GM18873 (cell line): ENCODE results near the gene ZNRD2.
A peak's percentile ranks its signal among the peaks of the same experiment; 100 is the strongest.
"Not testable (repeated sequence)": the region's sequence is repeated elsewhere in the genome, so short reads cannot be mapped to it uniquely, and the experiment has no call there.

Experiments used
- ATAC-seq: cut with Tn5 transposase; IDR thresholded peaks from one replicate; pipeline ENCODE4 v1.9.1; 2021; ENCODE audit warnings: mild to moderate bottlenecking, moderate library complexity, moderate number of reproducible peaks; ENCODE audit not compliant: unreplicated experiment, low FRiP score

ZNRD2 gene, protein sequence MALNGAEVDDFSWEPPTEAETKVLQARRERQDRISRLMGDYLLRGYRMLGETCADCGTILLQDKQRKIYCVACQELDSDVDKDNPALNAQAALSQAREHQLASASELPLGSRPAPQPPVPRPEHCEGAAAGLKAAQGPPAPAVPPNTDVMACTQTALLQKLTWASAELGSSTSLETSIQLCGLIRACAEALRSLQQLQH

DNA sequence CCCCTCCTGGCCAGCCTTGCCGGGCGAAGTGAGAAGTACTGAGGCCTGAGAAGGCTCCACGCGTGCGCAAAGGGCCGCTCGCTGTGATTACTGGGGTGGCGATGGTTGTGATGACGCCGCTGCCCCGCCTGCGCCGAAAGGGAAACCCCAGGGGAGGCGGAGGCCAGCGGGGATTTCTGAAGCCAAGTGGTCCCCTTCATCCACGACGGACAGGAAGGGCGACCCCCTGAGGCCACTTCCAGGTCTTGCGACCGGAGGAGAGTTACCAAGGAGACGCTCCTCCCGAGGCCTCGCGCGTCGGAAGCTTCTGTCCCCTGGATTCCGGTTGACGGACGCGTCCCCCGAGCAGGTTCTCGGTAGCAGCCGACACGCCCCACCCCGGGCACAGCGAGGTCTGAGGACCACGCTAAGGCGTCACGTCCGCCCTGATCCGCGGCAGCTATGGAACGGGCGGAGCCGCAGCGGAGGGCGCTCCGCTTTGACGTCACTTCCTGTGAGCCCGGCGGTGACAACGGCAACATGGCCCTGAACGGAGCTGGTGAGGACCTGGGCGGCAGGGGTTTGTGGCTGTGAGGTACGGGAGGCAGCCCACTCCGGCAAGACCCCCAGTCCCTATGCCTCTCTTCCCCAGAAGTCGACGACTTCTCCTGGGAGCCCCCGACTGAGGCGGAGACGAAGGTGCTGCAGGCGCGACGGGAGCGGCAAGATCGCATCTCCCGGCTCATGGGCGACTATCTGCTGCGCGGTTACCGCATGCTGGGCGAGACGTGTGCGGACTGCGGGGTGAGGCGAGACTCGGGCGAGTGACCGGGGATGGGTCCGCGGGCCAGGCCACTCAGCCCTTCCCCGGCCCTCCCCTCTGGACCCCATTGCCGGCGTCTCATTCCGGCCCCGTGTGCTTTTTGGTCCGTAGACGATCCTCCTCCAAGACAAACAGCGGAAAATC, at the start of gene ZNRD2:
TSS of gene ZNRD2 (plus strand) at position 505 of the 946 bp plus-strand sequence. CDS start at position 520, 15 bp downstream.
- peak; percentile 58 for ATAC-seq

DNA sequence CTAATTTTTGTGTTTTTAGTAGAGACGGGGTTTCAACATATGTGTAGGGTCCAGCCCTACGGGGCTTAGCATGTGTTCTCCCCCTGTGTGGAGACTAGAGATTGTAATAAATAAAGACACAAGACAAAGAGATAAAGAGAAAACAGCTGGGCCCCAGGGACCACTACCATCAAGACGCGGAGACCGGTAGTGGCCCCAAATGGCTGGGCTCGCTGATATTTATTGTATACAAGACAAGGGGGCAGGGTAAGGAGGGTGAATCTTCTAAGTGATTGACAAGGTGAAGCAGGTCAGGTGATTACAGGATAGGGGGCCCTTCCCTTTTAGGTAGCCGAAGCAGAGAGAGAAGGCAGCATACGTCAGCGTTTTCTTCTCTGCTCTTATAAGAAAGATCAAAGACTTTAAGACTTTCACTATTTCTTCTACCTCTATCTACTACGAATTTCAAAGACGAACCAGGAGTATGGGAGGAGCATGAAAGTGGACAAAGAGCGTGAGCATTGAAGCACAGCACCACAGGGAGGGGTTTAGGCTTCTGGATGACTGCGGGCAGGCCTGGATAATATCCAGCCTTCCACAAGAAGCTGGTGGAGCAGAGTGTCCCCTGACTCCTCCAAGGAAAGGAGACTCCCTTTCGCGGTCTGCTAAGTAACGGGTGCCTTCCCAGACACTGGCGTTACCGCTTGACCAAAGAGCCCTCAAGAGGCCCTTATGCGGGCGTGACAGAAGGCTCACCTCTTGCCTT, 48.3 kb upstream of the ZNRD2 start:
- ATAC-seq = not testable (repeated sequence)

DNA sequence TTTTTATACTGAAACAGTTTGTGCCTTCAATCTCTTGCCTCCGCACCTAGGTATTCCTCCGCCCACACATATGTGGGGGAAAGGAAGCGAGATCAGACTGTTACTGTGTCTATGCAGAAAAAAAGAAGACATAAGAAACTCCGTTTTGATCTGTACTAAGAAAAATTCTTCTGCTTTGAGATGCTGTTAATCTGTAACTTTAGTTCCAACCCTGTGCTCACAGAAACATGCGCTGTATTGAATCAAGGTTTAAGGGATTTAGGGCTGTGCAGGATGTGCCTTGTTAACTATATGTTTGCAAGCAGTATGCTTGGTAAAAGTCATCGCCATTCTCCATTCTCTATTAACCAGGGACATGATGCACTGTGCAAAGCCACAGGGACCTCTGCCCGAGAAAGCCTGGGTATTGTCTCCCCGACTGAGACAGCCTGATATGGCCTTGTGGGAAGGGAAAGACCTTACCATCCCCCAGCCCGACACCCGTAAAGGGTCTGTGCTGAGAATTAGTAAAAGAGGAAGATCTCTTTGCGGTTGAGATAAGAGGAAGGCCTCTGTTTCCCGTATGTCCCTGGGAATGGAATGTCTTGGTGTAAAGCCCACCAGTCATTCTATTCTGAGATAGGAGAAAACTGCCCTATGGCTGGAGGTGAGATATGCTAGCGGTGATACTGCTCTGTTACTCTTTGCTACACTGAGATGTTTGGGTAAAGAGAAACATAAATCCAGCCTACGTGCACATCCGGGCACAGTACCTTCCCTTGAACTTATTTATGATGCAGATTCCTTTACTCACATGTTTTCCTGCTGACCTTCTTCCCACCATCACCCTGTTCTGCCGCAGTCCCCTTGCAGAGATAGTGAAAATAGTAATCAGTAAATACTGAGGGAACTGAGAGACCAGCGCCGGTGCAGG, 47.3 kb upstream of the ZNRD2 start:
- not testable (repeated sequence) for ATAC-seq

DNA sequence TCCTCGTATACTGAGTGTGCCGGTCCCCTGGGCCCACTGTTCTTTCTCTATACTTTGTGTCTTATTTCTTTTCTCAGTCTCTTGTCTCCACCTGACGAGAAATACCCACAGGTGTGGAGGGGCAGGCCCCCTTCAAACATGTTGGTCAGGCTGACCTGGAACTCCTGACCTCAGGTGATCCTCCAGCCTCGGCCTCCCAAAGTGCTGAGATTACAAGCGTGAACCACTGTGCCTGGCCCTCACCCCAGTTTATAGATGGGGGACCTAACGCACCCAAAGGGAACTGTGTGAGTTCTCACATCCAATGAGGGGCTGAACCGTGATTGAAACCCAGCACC, 46.7 kb upstream of the ZNRD2 start:
- not testable (repeated sequence) for ATAC-seq

DNA sequence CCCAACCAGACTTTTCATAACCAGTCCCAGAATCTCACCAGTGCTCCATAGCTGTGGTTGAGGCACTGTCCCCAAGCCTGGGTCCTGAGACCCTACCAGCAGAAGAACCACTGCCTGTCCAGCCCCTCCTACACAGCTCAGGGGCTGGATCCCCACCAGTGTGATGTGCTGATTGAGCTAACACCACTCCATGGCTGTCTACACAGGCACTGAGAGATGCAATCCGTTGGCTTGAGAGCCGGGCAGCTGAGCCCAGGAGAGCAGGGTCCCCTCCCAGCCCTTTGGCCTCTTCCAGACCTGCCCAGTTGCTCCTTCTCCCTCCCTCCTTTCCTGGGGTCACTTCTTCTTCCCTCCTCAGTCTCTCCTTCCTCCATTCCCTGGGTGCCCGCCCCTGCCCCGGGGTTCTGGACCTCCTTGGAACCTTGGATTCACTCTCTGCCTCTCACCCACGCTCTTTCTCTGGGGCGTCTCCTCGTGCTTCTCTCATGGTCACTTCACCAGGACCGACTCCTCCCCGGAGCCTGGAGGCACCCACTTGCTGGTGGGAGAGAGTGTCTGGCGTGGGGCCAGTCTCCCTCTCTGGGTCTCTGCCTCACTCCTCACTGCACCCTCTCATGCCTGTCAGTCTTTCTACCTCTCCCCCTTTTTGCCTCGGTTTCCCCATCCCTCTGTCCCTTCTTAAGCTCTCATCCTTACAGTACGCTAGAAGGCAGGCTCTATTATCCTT, 46.1 kb upstream of the ZNRD2 start:
- no peak for ATAC-seq

DNA sequence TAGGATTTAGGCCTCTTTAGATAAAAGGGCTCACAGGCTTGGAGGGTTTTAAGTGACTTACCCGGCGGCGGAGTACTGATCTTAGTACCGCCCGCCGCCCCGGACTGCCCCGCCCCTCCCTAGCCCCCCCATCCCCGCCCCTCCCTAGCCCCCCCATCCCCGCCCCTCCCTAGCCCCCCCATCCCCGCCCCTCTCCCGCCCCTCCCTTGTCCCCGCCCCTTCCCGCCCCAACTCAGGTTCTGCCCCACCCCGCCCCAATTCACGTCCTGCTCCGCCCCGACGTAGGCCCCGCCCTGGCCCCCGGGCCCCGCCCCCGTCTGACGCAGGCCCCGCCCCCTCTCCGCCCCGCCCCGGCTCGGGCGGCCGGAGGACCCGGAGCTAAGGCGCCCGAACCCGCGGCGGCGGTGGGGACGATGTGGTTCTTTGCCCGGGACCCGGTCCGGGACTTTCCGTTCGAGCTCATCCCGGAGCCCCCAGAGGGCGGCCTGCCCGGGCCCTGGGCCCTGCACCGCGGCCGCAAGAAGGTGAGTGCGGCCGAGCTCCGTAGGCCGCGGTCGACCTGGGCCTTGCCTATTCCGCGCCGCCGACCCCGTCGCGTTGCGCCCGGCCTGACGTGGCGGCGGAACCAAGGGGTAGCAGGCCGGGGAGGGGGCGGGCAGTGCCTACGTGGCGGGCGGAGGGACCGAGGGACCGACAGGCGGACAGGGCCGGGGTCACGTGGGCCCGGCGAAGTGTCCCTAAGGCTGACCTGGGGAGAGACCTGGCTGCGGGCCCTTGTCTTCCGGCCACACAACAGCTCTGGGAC, 45.3 kb upstream of the ZNRD2 start, which contains the start of gene SCYL1:
TSS of gene SCYL1 (plus strand) at position 343 of the 805 bp plus-strand sequence. CDS start at position 414, 71 bp downstream.
- no peak for ATAC-seq

DNA sequence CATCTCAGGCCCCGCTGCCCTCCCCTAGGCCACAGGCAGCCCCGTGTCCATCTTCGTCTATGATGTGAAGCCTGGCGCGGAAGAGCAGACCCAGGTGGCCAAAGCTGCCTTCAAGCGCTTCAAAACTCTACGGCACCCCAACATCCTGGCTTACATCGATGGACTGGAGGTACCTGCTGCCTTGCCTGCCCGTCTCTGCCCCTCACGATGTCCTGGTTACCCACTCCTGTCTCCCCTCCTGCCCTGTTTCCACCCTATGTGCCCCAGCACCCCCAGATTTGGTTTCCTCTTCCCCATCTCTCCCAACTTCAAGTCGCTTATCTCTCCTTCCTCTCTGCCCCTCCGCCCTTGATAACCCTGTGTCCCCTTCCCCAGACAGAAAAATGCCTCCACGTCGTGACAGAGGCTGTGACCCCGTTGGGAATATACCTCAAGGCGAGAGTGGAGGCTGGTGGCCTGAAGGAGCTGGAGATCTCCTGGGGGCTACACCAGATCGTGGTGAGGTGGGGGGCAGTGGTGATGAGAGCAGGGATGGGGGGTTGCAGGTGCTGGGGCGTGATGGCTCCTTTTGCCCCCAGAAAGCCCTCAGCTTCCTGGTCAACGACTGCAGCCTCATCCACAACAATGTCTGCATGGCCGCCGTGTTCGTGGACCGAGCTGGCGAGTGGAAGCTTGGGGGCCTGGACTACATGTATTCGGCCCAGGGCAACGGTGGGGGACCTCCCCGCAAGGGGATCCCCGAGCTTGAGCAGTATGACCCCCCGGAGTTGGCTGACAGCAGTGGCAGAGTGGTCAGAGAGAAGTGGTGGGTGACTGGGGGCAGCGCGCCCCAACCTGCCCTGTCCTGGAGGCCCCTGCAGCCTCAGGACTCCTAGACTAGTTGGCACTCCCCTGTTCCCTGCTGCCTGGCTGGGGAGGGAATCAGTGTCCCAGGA, 44.5 kb upstream of the ZNRD2 start:
- ATAC-seq = no peak

DNA sequence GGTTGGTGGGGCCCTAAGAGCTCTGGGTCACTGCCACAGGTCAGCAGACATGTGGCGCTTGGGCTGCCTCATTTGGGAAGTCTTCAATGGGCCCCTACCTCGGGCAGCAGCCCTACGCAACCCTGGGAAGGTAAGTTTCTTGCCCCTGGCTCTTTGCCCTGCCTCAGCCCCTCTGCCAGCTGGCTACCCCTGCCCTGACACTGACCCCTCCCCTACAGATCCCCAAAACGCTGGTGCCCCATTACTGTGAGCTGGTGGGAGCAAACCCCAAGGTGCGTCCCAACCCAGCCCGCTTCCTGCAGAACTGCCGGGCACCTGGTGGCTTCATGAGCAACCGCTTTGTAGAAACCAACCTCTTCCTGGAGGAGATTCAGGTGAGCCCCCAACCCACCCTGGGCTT, 43.5 kb upstream of the ZNRD2 start:
- no peak for ATAC-seq

DNA sequence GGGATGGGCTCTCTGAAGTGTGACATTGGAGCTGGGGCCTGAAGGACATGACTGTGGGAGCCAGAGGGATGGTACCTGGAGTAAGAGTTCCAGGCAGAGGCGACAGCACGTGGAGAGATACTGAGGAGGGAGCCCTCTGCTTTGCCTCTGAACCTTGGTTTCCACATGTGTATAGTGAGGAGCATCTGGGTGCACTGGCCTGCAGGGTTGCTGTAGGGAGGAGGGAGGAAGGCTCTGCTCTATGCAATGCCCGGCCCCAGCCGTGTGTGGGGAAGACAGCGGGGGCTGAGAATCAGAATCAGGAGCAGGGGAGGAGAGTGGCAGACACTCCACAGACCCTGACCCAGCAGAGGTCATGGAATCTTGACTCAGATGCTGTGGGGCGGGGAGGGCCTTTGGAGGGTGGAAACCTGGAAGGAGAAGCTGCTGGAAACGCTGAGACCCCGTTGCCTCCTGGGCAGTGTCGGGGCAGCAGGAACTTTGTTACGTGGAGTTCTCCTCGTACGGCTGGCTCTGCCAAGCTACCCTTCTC, 41.4 kb upstream of the ZNRD2 start:
- ATAC-seq = no peak

DNA sequence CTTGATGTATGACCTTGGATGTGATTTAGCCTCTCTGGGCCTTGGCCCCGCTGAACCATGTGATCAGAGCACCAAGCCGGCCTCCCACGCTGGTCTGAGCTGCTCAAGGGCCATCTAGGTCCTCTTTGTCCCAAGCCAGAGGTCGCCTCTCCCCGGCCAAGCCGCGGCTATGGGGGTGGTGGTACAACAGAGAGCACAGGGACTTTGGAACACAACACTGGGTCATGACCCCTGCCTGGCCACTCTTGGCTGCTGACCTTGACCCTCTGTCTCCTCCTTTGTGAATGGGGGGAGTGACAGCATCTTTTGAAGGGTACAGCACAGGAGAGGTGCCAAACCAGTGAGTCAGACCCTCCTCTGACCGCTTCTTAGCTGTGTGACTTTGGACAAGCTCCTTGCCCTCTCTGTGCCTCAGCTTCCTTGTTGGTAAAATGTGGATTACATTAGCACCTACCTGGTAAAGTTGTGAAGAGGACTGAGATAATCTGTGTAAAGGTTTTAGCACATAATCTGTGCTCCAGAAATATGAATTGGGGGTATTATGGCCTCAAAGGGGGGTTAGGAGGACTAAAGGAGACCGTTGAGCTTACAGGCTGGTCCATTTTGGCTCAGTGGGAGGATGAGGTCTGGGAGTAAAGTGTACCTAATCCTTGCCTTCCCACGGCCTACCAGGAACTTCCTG, 40.7 kb upstream of the ZNRD2 start:
- ATAC-seq = no peak

DNA sequence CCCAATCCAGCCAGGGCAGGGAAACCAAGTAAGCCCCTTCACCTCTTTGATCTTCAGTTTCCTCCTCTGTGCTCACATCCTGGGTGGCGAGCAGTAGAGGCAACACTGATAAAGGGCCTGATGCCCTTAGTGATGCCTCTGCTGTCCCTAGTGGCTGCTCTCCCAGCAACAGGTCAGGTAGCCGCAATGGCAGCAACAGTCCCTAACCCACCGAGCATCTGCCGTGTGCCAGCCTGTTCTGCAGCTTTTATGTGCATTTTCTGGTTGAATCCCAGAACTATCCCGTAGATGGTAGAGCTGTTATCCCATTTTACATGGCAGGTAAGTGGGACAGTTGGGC, 40.1 kb upstream of the ZNRD2 start:
- ATAC-seq = no peak

DNA sequence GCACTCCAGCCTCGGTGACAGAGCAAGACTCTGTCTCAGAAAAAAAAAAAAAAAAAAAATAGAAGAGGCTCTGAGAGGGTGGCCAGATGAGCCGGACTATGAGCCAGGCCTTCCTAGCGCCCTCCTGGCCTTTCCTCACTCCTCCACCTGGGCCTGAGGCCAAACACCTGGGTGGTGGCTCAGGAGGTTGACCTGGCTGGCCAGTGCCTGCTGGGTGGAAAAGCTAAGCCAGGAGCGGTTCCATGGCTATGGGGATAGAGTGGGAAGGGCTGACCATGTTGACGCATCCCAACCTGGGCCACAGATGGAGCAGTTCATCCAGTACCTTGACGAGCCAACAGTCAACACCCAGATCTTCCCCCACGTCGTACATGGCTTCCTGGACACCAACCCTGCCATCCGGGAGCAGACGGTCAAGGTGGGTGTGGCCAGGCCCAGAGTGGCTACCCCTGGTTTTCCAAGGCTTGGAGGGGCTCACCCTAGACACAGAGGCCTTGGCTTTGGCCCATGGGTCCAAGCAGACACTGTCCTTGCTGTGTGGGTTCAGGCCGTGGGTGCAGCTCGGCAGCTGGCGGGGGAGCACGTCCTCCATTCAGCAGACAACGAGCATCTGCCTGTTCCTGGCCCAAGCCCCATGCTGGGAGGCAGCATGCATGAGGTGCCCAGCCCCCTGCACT, 37.8 kb upstream of the ZNRD2 start:
- ATAC-seq = no peak

DNA sequence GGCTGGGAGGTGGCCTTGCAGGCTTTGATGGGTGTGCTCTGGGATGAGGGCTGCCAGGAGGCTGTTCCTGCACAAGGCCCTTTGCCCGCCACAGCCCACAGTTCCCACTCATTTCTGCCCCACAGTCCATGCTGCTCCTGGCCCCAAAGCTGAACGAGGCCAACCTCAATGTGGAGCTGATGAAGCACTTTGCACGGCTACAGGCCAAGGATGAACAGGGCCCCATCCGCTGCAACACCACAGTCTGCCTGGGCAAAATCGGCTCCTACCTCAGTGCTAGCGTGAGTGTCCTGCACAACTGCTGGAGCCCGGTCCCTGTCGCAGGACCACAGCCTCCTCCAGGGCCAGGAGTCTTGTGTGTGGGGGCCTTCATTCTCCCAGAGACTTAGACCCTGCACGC, 35.2 kb upstream of the ZNRD2 start:
- no peak for ATAC-seq

DNA sequence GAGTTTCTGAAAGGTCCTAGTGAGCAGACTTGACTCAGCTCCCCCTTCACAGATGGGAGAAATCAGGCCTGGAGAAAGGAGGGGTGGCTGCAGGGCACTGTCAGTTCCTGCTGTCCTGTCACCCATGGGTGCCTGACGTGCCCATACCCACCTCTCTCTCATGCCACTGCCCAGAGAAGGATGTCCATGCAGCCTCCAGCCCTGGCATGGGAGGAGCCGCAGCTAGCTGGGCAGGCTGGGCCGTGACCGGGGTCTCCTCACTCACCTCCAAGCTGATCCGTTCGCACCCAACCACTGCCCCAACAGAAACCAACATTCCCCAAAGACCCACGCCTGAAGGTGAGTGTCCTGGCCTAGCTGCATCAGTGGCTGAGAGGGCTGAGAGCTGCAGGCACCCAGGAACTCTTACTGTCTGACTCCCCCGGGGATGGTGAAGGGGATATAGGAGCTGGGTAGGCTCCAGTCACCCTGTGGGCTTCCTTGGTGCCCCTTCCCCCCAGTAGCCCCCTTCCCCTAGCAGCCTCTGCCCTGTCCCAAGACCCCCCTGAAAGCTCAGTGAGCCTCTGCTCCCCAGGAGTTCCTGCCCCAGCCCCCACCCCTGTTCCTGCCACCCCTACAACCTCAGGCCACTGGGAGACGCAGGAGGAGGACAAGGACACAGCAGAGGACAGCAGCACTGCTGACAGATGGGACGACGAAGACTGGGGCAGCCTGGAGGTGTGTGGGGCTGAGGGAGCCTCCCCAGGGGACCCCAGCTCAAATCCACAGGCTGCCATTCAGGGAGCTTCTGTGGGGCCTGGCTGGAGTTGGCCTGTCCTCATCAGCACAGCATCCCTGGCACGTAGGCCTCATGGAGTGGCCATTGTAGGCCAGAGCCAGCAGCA, 33.6 kb upstream of the ZNRD2 start:
- no peak for ATAC-seq

DNA sequence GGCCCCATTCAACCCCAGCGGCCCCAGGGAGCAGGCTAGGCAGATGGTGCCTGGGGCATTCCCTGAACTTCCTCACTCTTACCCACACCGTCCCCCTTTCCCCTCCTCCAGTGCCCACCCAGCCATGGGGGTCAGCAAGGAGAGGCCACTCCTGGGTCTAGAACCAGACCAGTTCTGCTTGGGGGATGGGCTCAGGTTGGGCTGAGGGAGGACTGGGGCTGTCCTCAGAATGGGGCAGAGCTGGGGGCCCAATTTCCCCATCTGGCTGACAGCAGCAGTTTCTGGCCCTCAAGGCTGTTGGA, 33.0 kb upstream of the ZNRD2 start:
- no peak for ATAC-seq
